Measurements from ENCODE around the gene GRHL3. TPM values are rescaled to one million over a fixed set of nuclear protein-coding genes. Genes with fewer than 3 reads are reported as not detected.
A peak's percentile ranks its signal among the peaks of the same experiment; 100 is the strongest.

Gene GRHL3
- total RNA-seq, 1 experiment from 2014 or later: 1.4 TPM

DNA sequence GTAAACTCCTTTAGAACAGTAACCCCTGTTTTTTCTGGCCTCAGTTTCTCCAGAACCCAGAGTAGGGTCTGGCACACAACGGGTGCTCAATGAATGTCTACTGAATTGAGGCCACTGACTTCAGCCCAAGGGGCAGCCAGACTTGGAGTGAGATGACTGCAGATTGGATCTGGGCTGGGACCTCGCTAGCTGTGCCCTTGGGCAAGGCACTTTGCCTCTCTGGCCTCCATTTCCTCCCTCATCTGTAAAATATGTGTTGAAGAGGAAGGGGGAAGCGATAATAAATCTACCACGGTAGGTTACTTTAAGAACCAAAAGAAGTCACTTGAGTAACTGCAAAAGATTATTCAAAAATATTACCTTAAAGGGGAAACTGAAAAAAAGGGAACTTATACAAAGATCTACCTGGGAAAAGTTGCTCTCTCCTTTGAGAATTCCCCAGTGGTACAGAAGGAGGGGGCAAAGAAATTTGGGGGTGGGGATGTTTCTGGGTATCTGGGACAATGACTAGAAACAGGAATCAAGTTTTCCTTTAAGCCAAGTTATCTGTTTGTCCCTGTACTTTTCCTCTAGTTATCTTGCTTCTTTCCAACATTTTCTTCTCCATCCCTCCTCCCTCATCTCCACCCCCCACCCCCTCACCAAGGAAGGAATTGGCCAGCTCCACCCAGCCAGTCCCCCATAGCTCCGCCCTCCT lies 394 bp upstream of the GRHL3 start:
- Mint-ChIP-seq H3K36me3 (ENCODE audit: insufficient read depth, unreplicated experiment) (peaks cover 6% of the 10 kb centered on the region), H3K4me1 (ENCODE audit: low read depth, unreplicated experiment) (peaks cover 31% of the 10 kb centered on the region)
- intact Hi-C loops (cut with micrococcal nuclease; ENCODE audit: unreplicated experiment): loop anchor here (5.0 kb wide), 2 partner anchors 74 to 116 kb away; no protein-coding TSS in a partner anchor

DNA sequence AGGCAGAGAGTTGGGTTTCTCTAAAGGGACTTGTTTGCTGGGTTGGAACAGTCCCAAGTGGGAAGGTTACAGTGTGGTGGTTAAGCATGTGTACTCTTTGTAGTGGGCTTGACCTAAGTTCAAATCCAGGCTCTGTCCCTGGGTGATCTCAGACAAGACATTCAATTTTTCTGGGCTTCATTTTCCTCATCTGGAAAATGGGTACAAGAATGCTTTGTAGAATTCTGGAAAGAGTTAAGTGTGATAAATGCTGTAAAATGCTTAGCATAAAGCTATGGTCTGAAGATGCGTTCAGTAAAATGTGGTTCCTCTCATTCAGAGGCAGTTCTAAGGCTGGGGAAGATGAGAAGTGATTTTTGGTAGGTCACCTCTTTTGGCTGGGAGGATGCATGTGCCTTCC lies 805 bp downstream of the GRHL3 start:
- H3K4me1 Mint-ChIP-seq (ENCODE audit: low read depth, unreplicated experiment): peaks cover 31% of the 10 kb centered on the region
- BruUV-seq (replicated peaks): no TSS peak
- DNase-seq: no peak
- CTCF ChIA-PET: no interaction called here
- peaks cover 6% of the 10 kb centered on the region for H3K36me3 Mint-ChIP-seq (ENCODE audit: insufficient read depth, unreplicated experiment)
- no peaks in the 10 kb centered on the region for H3K9me3 Mint-ChIP-seq (ENCODE audit: low read depth, unreplicated experiment)
- intact Hi-C loops (cut with micrococcal nuclease; ENCODE audit: unreplicated experiment): loop anchor here (5.0 kb wide), 2 partner anchors 72 to 118 kb away; no protein-coding TSS in a partner anchor
- TF ChIP-seq, protein P1, sequence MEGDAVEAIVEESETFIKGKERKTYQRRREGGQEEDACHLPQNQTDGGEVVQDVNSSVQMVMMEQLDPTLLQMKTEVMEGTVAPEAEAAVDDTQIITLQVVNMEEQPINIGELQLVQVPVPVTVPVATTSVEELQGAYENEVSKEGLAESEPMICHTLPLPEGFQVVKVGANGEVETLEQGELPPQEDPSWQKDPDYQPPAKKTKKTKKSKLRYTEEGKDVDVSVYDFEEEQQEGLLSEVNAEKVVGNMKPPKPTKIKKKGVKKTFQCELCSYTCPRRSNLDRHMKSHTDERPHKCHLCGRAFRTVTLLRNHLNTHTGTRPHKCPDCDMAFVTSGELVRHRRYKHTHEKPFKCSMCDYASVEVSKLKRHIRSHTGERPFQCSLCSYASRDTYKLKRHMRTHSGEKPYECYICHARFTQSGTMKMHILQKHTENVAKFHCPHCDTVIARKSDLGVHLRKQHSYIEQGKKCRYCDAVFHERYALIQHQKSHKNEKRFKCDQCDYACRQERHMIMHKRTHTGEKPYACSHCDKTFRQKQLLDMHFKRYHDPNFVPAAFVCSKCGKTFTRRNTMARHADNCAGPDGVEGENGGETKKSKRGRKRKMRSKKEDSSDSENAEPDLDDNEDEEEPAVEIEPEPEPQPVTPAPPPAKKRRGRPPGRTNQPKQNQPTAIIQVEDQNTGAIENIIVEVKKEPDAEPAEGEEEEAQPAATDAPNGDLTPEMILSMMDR (IDR thresholded peaks at IDR 0.05; ENCODE audit: unreplicated experiment): no peak
- H3K27me3 Mint-ChIP-seq (ENCODE audit: unreplicated experiment): no peaks in the 10 kb centered on the region
- H3K4me3 Mint-ChIP-seq (ENCODE audit: low read depth, unreplicated experiment): peak overlapping the region; percentile 79
- H3K27ac Mint-ChIP-seq (ENCODE audit: unreplicated experiment): no peak overlapping the region

More for the DNA sequence above, 394 bp upstream of the GRHL3 start:
- Mint-ChIP-seq H3K27ac (ENCODE audit: unreplicated experiment) (peak overlapping the region; percentile 66), H3K4me3 (ENCODE audit: low read depth, unreplicated experiment) (peak overlapping the region; percentile 79), H3K9me3 (ENCODE audit: low read depth, unreplicated experiment) (no peaks in the 10 kb centered on the region), H3K27me3 (ENCODE audit: unreplicated experiment) (no peaks in the 10 kb centered on the region)
- no peak for DNase-seq
- BruUV-seq (replicated peaks): no TSS peak
- TF ChIP-seq, protein P1 (IDR thresholded peaks at IDR 0.05; ENCODE audit: unreplicated experiment): no peak
- CTCF ChIA-PET: interaction anchor here (0.6 kb wide), 1 partner anchor 113 kb away, joined by 4 read pairs; no protein-coding TSS in a partner anchor

DNA sequence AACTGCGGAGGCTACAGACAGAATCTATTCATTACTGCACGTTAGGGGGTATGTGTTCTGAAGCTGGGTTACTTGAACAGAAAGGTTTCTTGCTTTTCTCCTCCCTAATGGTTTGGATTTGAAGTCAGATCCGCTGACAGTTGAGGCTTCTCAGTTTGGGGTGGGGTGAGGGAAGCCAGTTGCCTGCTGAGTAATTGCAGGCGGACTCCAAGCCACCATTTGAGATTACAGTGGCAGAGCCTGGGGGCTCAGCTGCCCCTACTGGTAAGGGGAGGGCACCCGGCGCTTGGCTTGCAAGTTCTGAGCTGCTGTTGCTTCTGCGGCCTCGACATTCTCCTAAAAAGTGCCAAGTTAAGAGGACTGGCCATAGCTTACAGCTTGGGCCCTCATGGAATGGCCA lies 2.0 kb downstream of the GRHL3 start:
- H3K4me3 Mint-ChIP-seq (ENCODE audit: low read depth, unreplicated experiment): peak overlapping the region; percentile 74
- H3K27ac Mint-ChIP-seq (ENCODE audit: unreplicated experiment): no peak overlapping the region
- H3K27me3 Mint-ChIP-seq (ENCODE audit: unreplicated experiment): no peaks in the 10 kb centered on the region
- CTCF ChIA-PET: interaction anchor here (0.9 to 2.3 kb wide), 2 partner anchors 71 to 119 kb away, joined by 3 to 5 read pairs; no protein-coding TSS in a partner anchor
- intact Hi-C loops (cut with micrococcal nuclease; ENCODE audit: unreplicated experiment): no loop called here
- peaks cover 31% of the 10 kb centered on the region for H3K4me1 Mint-ChIP-seq (ENCODE audit: low read depth, unreplicated experiment)
- no peak for DNase-seq
- peaks cover 6% of the 10 kb centered on the region for H3K36me3 Mint-ChIP-seq (ENCODE audit: insufficient read depth, unreplicated experiment)
- TF ChIP-seq, protein P1 (IDR thresholded peaks at IDR 0.05; ENCODE audit: unreplicated experiment): no peak
- no peaks in the 10 kb centered on the region for H3K9me3 Mint-ChIP-seq (ENCODE audit: low read depth, unreplicated experiment)
- BruUV-seq (replicated peaks): no TSS peak

DNA sequence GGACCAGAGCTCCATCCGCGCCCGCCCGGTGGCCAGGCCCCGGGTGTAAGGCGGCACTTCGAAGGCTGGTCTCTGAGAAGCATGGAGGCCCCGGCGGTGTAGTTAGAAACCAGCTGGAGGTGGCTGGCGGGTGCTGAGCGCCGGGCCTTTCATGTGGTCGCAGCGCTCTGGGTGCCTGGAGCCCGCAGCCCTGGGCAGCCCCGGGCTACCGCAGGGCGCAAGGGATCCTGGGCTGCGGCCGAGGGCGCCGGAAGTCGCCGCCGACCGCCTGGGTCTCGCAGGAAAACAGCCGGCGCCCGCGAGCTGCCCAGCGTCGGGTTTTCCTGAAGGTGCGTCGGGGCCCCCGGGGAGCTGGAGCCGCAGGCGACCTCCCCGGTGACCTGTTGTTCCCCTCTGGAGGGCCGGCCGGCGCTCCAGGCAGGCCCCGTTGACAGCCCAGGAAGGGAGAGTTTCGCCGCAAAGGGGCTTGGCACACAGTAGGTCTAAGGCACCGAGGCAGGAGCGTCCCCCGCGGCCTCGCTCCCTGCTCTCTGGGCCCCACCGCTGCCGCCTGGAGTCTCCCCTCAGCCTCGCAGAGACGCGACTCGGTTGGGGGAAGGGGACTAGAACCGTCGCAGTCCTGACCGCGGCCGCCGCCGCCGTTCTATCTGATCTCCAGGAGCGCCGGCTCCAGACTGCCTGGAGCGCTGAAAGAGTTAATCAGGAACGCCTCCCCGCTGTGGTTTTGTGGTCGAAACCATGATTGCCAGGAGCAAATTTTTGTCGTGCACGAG lies 2.7 kb downstream of the GRHL3 start:
- peaks cover 3% of the 10 kb centered on the region for H3K27me3 Mint-ChIP-seq (ENCODE audit: unreplicated experiment)
- TF ChIP-seq, protein P1 (IDR thresholded peaks at IDR 0.05; ENCODE audit: unreplicated experiment): no peak
- CTCF ChIA-PET: interaction anchor here (0.9 to 2.3 kb wide), 2 partner anchors 70 to 120 kb away, joined by 3 to 5 read pairs; no protein-coding TSS in a partner anchor
- no peak overlapping the region for H3K27ac Mint-ChIP-seq (ENCODE audit: unreplicated experiment)
- peak; percentile 64 for DNase-seq
- H3K4me1 Mint-ChIP-seq (ENCODE audit: low read depth, unreplicated experiment): peaks cover 29% of the 10 kb centered on the region
- no peaks in the 10 kb centered on the region for H3K9me3 Mint-ChIP-seq (ENCODE audit: low read depth, unreplicated experiment)
- H3K4me3 Mint-ChIP-seq (ENCODE audit: low read depth, unreplicated experiment): peak overlapping the region; percentile 74
- BruUV-seq (replicated peaks): no TSS peak
- intact Hi-C loops (cut with micrococcal nuclease; ENCODE audit: unreplicated experiment): no loop called here
- H3K36me3 Mint-ChIP-seq (ENCODE audit: insufficient read depth, unreplicated experiment): peaks cover 6% of the 10 kb centered on the region

All from Calu3 (cell line).